Rectal smooth muscle tissue (tissue), 1 donor: ENCODE data around the gene SEMA4C.

Experiments used
- H3K27ac ChIP-seq: one replicate; pipeline ENCODE4 v1.7.0; 2013; ENCODE audit warnings: low read depth, low read length, inconsistent platforms
- H3K27me3 ChIP-seq: one replicate; pipeline ENCODE4 v1.7.0; 2013; ENCODE audit warnings: low read length; ENCODE audit not compliant: control insufficient read depth, insufficient read depth
- H3K36me3 ChIP-seq: one replicate; pipeline ENCODE4 v1.7.0; 2013; ENCODE audit warnings: low read length; ENCODE audit not compliant: control insufficient read depth, insufficient read depth
- H3K4me1 ChIP-seq: one replicate; pipeline ENCODE4 v1.7.0; 2013; ENCODE audit warnings: low read length; ENCODE audit not compliant: control insufficient read depth, insufficient read depth
- H3K4me3 ChIP-seq: one replicate; pipeline ENCODE4 v1.7.0; 2013; ENCODE audit warnings: low read length
- H3K9ac ChIP-seq: one replicate; pipeline ENCODE4 v1.7.0; 2013; ENCODE audit warnings: low read length

Gene SEMA4C

DNA sequence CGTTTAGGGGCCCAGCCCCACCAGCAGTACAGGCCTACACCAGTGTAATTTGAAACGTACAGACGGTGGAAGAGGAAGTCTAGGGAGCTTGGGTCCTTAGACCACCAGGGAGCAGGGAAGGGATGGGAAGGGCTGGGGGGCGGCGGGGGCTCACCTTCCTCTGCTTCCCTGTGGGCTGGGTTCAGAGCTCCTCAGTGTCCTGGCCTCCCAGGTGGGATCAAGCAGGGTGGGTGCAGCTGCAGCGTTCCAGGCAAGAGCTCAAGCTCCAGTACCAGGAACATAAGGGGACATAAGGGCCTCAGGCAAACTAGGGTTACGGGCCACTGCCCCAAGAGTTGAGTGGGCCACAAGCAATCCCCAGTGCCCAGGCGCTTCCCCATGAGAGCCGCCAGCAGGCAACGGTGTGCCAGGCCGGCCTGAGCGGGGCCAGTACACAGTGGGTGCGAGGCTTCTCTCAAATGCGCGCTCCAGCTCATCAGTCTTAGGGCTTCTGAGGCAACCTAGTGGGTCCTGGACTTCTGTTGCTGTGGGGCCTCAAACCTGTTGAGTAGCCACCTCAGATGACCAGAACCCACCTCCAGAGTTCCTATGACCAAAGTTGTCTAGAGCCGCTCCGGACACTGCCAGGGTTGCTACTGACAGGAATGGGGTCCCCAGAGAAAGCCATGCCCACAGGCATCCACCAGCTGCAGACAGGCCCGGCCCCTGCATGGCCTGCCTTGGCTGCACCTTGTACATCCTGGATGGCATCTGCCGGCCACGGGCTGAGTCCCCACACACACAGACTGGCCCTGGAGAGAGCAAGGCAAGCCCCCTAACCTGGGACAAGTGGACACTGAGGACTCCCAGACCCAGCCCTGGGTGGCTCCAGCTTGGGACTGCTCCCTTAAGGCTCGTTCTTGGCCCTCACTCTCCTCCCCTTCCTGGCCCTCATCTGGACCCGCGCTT lies 31.3 kb downstream of the SEMA4C start:
- Histone ChIP-seq H3K36me3 (no peaks in the 10 kb centered on the region), H3K4me1 (peaks cover 6% of the 10 kb centered on the region), H3K4me3 (no peak overlapping the region)

DNA sequence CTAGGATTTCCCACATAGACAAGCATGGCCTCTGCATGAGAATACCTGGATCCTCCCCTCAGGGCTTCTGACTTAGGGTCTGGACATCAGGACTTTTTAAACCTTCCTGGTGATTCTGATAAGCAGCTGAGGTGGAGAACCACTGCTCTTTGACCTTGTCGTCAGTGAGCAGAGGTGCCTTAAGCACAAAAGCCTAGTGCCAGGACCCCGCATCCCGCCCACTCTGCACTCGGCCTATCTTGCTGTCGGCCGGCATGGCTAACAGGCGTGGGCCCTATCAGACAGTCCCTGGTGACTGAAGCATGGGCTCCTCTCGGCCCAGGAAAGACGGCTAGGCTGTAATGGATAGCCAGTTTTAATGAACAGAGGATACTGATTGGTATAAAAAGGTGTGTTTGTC lies 32.3 kb downstream of the SEMA4C start:
- Histone ChIP-seq H3K36me3 (no peaks in the 10 kb centered on the region), H3K4me3 (no peak overlapping the region), H3K4me1 (peaks cover 6% of the 10 kb centered on the region), H3K27me3 (no peaks in the 10 kb centered on the region), H3K27ac (no peak overlapping the region), H3K9ac (no peak overlapping the region)

More for the DNA sequence above, 31.3 kb downstream of the SEMA4C start:
- Histone ChIP-seq H3K27ac (no peak overlapping the region), H3K27me3 (no peaks in the 10 kb centered on the region), H3K9ac (no peak overlapping the region)

DNA sequence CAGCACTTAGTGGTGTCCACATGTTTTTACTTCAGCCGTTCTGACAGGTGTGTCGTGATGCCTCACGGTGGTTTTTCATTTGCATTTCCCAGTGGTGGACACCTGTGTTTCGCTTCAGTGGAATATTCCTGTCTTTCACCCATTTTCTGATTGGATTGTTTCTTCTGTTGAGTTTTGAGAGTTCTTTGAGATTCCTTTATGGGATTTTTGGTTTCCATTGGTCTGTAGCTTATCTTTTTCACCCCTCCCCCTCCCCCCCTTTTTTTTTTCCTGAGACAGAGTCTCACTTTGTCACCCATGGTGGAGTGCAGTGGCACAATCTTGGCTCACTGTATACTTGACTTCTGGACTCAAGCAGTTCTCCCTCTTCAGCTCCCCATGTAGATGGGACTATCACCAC lies 34.0 kb downstream of the SEMA4C start:
- Histone ChIP-seq H3K4me1 (peaks cover 6% of the 10 kb centered on the region), H3K4me3 (no peak overlapping the region), H3K27ac (no peak overlapping the region), H3K27me3 (no peaks in the 10 kb centered on the region), H3K9ac (no peak overlapping the region), H3K36me3 (peaks cover 8% of the 10 kb centered on the region)

DNA sequence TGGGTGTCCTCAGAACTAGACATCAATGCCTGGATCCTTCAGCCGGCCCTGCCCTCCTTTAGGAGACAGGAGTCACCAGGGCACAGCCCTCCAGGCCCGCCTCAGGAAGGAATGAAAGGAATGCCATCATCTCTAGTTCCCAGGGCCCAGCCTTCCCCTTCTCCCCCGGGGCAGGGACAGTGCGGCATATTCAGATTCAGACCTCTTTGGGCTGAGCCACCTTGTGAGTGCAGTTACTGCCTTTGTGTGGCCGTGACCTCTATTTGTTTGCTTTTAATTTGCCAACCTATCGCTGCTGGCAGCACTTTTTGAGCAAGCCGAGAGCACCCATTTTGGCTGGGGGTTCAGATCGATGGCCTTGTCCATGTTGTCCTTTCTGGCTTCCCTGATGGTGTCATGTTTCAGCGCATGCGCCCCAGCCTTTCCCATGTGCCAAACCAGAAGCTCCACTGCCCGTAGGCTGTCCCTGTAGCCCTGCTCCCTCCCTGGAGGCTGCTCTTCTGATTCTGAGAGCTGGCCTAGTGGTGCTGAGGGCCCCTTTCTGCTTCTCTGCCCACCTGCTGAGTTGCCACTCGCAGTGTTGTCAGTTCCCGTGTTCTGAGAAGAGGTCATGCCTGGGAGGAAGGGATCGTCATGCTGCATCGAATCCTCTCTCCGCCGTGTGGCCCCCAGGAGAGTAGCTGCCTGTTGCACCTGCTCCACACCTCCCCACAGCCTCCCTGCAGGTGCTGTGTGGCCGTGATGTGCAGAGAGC lies 36.9 kb downstream of the SEMA4C start:
- H3K27me3 ChIP-seq = no peaks in the 10 kb centered on the region
- no peak overlapping the region for H3K9ac ChIP-seq
- H3K36me3 ChIP-seq = peaks cover 30% of the 10 kb centered on the region
- H3K4me3 ChIP-seq = no peak overlapping the region
- H3K4me1 ChIP-seq = no peaks in the 10 kb centered on the region
- peak overlapping the region; percentile 30 for H3K27ac ChIP-seq

DNA sequence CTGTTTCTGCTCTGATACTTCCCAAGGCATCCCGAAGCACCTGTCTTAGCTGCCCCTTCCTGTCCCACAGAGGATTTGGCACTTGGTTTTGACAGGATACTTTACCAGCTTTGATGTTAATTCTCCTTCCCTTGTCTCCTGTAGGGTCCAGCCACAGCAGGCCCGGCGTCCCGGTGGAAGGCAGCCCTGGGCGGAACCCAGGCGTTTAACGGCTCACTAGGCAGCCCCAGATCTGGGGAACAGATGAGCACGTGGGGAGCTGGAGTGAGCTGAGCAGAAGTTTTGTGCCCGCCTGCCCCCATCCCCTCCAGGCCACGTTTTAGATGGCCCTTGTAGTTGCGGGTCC lies 37.5 kb downstream of the SEMA4C start:
- Histone ChIP-seq H3K27me3 (no peaks in the 10 kb centered on the region), H3K9ac (no peak overlapping the region), H3K4me3 (no peak overlapping the region), H3K27ac (peak overlapping the region; percentile 30), H3K4me1 (no peaks in the 10 kb centered on the region), H3K36me3 (peaks cover 36% of the 10 kb centered on the region)

DNA sequence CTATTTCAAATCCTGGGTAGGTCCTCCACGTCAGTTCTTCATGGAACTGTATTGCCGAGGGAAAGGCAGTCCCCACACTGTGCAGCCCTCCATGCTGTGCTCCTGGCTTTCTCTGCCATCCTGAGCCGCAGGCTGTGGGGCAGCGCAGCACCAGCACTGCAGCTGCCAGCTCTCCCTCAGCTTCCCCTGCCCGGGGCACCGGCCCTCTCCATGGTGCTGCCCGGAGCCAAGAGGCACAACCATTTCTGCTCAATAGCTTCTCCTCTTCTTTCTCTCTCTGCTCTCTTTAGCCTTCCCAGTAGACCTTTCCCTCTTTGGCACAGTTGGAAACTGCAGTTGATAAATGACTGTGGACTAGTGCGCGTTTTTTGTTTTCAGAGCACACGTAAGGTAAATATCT lies 38.2 kb downstream of the SEMA4C start:
- Histone ChIP-seq H3K9ac (no peak overlapping the region), H3K4me1 (no peaks in the 10 kb centered on the region), H3K27ac (no peak overlapping the region), H3K27me3 (no peaks in the 10 kb centered on the region), H3K36me3 (peaks cover 37% of the 10 kb centered on the region), H3K4me3 (no peak overlapping the region)

DNA sequence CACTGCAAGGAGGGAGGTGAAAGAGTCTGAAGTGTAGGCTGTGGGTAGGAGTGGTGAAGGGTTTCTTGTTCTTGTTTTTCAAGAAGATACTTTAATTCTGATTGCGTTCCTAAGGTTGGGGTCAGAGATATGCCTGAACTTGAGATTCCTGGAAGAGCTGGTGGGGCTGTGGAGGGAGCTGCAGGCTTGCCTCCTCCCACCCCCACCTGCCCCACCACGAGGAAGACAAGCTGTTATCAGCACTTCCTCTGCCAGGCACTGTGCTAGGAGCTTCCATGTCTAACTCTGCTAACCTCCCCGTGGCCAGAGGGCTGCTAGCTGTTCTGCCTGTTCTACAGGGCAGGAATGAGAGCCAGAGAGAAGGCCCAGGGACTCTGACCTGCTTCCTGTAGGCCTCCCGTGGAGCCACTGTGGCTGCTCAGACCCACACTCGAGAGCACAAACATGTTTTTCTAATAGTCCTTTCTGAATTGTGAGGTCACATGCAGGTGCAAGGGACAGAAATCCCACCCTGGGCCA lies 39.8 kb downstream of the SEMA4C start:
- Histone ChIP-seq H3K4me1 (no peaks in the 10 kb centered on the region), H3K27ac (no peak overlapping the region), H3K9ac (no peak overlapping the region), H3K4me3 (no peak overlapping the region), H3K27me3 (no peaks in the 10 kb centered on the region), H3K36me3 (peaks cover 37% of the 10 kb centered on the region)

DNA sequence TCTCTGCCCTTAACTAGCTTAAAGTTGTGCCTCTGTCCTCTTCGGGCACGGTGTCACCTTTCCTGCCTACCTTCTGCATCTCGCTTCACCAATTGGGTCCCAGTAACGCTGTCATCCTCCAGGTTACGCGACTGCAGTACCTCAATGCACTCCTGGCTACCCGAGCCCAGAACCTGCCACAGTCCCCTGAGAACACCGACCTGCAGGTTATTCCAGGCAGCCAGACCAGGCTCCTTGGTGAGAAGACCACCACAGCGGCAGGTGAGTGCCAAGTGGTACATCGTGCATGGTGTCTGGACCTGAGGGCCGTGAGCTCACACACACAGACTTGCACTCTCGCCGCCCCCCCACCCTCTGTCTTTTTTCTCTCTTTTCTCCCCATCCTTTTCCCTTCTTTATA lies 41.0 kb downstream of the SEMA4C start:
- Histone ChIP-seq H3K4me1 (no peaks in the 10 kb centered on the region), H3K4me3 (no peak overlapping the region), H3K27ac (no peak overlapping the region), H3K9ac (no peak overlapping the region), H3K27me3 (no peaks in the 10 kb centered on the region), H3K36me3 (peaks cover 37% of the 10 kb centered on the region)

- H3K27ac ChIP-seq = no peak overlapping the region
- no peak overlapping the region for H3K9ac ChIP-seq
- H3K4me1 ChIP-seq = no peaks in the 10 kb centered on the region
- H3K4me3 ChIP-seq = no peak overlapping the region
- peaks cover 37% of the 10 kb centered on the region for H3K36me3 ChIP-seq
- no peaks in the 10 kb centered on the region for H3K27me3 ChIP-seq
These were observed 41.4 kb downstream of the SEMA4C start for GRCh38 chr2:96828436-96828835.

- Histone ChIP-seq H3K27me3 (no peaks in the 10 kb centered on the region), H3K4me3 (no peak overlapping the region), H3K36me3 (peaks cover 36% of the 10 kb centered on the region), H3K9ac (no peak overlapping the region), H3K4me1 (no peaks in the 10 kb centered on the region), H3K27ac (no peak overlapping the region)
These were observed 43.2 kb downstream of the SEMA4C start for GRCh38 chr2:96826546-96827278.

GRCh38 chr2:96825057-96825456 lies 44.8 kb downstream of the SEMA4C start:
- H3K9ac ChIP-seq = no peak overlapping the region
- no peak overlapping the region for H3K4me3 ChIP-seq
- no peak overlapping the region for H3K27ac ChIP-seq
- H3K27me3 ChIP-seq = no peaks in the 10 kb centered on the region
- no peaks in the 10 kb centered on the region for H3K4me1 ChIP-seq
- H3K36me3 ChIP-seq = peaks cover 29% of the 10 kb centered on the region
